HepG2 (cell line): ENCODE measurements around the gene DNAI4. TPM values are rescaled to one million over a fixed set of nuclear protein-coding genes. Genes with fewer than 3 reads are reported as not detected.

ENCODE experiments used
- ATAC-seq: fragments of 200-7000 bp; cut with Tn5 transposase; 3 replicates; pipeline ENCODE4 v1.9.1; 2020; ENCODE audit warnings: mild to moderate bottlenecking, moderate library complexity
- BruUV-seq: library from RNA; stranded (reverse); fragments of 400-500 nt; replicated peaks from 2 replicates; lab custom pipeline; 2021; lab: Mats Ljungman, UMichigan
- CTCF ChIA-PET: fragments of 300-600 bp; formaldehyde crosslinking; extraction: SDS; loops from one replicate; lab custom pipeline; 2021; ENCODE audit warnings: low total read pairs, inconsistent platforms, low intra/inter-chr PET ratio; lab: Yijun Ruan, JAX
- POLR2A ChIA-PET: fragments of 350-600 bp; sonication (Branson Sonifier 250); formaldehyde crosslinking; loops from one replicate; lab custom pipeline; 2020; ENCODE audit warnings: antibody characterized with exemption, inconsistent platforms; lab: Yijun Ruan, JAX
- DNase-seq: peaks from one replicate; pipeline ENCODE4 v3.0.0-alpha.2; 2015; ENCODE audit warnings: low spot score
- FAIRE-seq: peaks from 3 replicates; lab custom pipeline; 2011; peaks lifted over from hg19 to GRCh38; lab: Jason Lieb, UNC
- H2AFZ ChIP-seq: one replicate; pipeline ENCODE4 v1.6.1; 2011; ENCODE audit warnings: low read length, inconsistent platforms
- H3K27ac ChIP-seq: fragments of 300-600 bp; 3 replicates; pipeline ENCODE4 v1.8.0; 2011; ENCODE audit warnings: mixed run types, mild to moderate bottlenecking, mixed read lengths, low read length, inconsistent platforms; ENCODE audit not compliant: insufficient read depth; ENCODE audit errors: extremely low read length
- H3K27me3 ChIP-seq, 2 experiments: fragments of 200-600 bp in 1 of 2; 2 replicates in 1 of 2; 3 replicates in 1 of 2; pipeline versions ENCODE4 v1.6.0 to v1.8.0; 2011; ENCODE audit warnings: low read length in 2 of 2, mild to moderate bottlenecking in 2 of 2, moderate library complexity in 2 of 2, inconsistent platforms in 1 of 2; ENCODE audit not compliant: insufficient read depth in 2 of 2, control insufficient read depth in 1 of 2
- H3K36me3 ChIP-seq, 2 experiments: fragments of 200-600 bp in 1 of 2; replicated peaks in 1 of 2; 2 replicates in 1 of 2; 3 replicates in 1 of 2; pipeline versions ENCODE4 v1.5.1 to v1.8.0; 2011; ENCODE audit warnings: low read length in 2 of 2, inconsistent platforms in 1 of 2; ENCODE audit not compliant: insufficient read depth in 2 of 2, control insufficient read depth in 1 of 2
- H3K4me1 ChIP-seq: 2 replicates; pipeline ENCODE4 v1.5.1; 2012; ENCODE audit warnings: low read length, inconsistent platforms; ENCODE audit not compliant: insufficient read depth
- H3K4me2 ChIP-seq: 2 replicates; pipeline ENCODE4 v1.6.0; 2011; ENCODE audit warnings: low read depth, low read length, inconsistent platforms
- H3K4me3 ChIP-seq, 3 experiments: fragments of 200-600 bp in 1 of 3; sonication (generic), shearing (Covaris generic) in 1 of 3; replicated peaks in 1 of 3; 2 replicates each; pipeline ENCODE4 v1.5.1; 2011 to 2016; ENCODE audit warnings: low read length in 3 of 3, inconsistent platforms in 2 of 3, low read depth in 2 of 3, mild to moderate bottlenecking in 2 of 3, control low read depth in 1 of 3, mixed read lengths in 1 of 3; ENCODE audit not compliant: insufficient read depth in 1 of 3
- H3K79me2 ChIP-seq: one replicate; pipeline ENCODE4 v1.6.1; 2011; ENCODE audit warnings: low read length, inconsistent platforms; ENCODE audit not compliant: insufficient read depth
- H3K9ac ChIP-seq: 2 replicates; pipeline ENCODE4 v1.6.0; 2011; ENCODE audit warnings: mild to moderate bottlenecking, low read depth, low read length, inconsistent platforms; ENCODE audit not compliant: insufficient read depth
- H3K9me3 ChIP-seq: 2 replicates; pipeline ENCODE4 v1.5.1; 2012; ENCODE audit warnings: mild to moderate bottlenecking, low read length
- H4K20me1 ChIP-seq: 2 replicates; pipeline ENCODE4 v1.6.0; 2011; ENCODE audit warnings: inconsistent platforms, mild to moderate bottlenecking, low read length, moderate library complexity; ENCODE audit not compliant: insufficient read depth
- CREB1 ChIP-seq, 2 experiments: fragments of 450-650 bp in 1 of 2; IDR thresholded peaks; 2 replicates each; pipeline ENCODE4 v1.6.1; 2016 to 2017; ENCODE audit warnings: control low read depth in 1 of 2, mild to moderate bottlenecking in 1 of 2, missing compliant biosample characterization in 1 of 2, missing genetic modification characterization in 1 of 2
- DBP ChIP-seq: sonication (generic); formaldehyde crosslinking; IDR thresholded peaks from 2 replicates; pipeline ENCODE4 v1.4.0; 2020; ENCODE audit warnings: missing genetic modification reagents; ENCODE audit errors: not compliant biosample characterization
- HMG20A ChIP-seq: IDR thresholded peaks from 2 replicates; pipeline ENCODE4 v1.6.1; 2016; ENCODE audit warnings: borderline replicate concordance
- RARG ChIP-seq: sonication (generic); formaldehyde crosslinking; IDR thresholded peaks from 2 replicates; pipeline ENCODE4 v1.4.0; 2020; ENCODE audit warnings: low read depth, mild to moderate bottlenecking, missing genetic modification reagents
- WIZ ChIP-seq: sonication (generic); formaldehyde crosslinking; IDR thresholded peaks from 2 replicates; pipeline ENCODE4 v1.5.1; 2020; ENCODE audit warnings: mild to moderate bottlenecking, missing genetic modification reagents
- ZNF326 ChIP-seq: sonication (generic); formaldehyde crosslinking; IDR thresholded peaks from 2 replicates; pipeline ENCODE4 v1.4.0; 2020; ENCODE audit warnings: missing genetic modification reagents, borderline replicate concordance
- WGBS: methylation state at CpG from one replicate; pipeline ENCODE4 v1.1.6; 2017; ENCODE audit warnings: low lambda C conversion rate; 5-methylcytosine and 5-hydroxymethylcytosine counted together
- in situ Hi-C: cut with HindIII; loops from 2 replicates; pipeline ENCODE4 v1.10.0; 2017; ENCODE audit warnings: low pct_unique_long_range_greater_than_20kb; ENCODE audit not compliant: extremely low pct_ligation_motif_present
- intact Hi-C: fragments of 100-400 bp; cut with micrococcal nuclease; formaldehyde crosslinking; loops from one replicate; pipeline ENCODE4 v1.10.0; 2022; ENCODE audit not compliant: unreplicated experiment
- polyA plus RNA-seq, 8 experiments: library from polyadenylated mRNA; depleted of rRNA in 3 of 8; stranded (reverse) in 7 of 8; unstranded in 1 of 8; fragments of >200 nt; fragmentation: Illumina TruSeq in 4 of 8; extraction: Trizol in 4 of 8; gene quantifications; 2 replicates each; pipeline versions ENCODE4 v1.2.1 to v1.2.3, GENCODE V29; 2011 to 2016; ENCODE audit warnings: low read depth in 4 of 8, missing spikeins in 1 of 8, mixed read lengths in 1 of 8; ENCODE audit not compliant: insufficient read depth in 1 of 8
- total RNA-seq, 5 experiments: library from RNA; depleted of rRNA; stranded (reverse); fragments of >200 nt; fragmentation: Illumina TruSeq; extraction: Trizol; gene quantifications; 2 replicates each; pipeline ENCODE4 v1.2.3, GENCODE V29; 2016; ENCODE audit warnings: low read depth in 1 of 5
- TF ChIP-seq, protein P1 (sequence below): sonication (generic); formaldehyde crosslinking; IDR thresholded peaks from 2 replicates; pipeline ENCODE4 v1.5.0; 2020; ENCODE audit warnings: mild to moderate bottlenecking, missing genetic modification reagents

Gene DNAI4
- total and polyA plus RNA-seq, 2 of the 13 experiments (the other 11 are each of a cell fraction or from before 2014, with no cell fraction given) = 0.04 to 0.08 TPM

DNA sequence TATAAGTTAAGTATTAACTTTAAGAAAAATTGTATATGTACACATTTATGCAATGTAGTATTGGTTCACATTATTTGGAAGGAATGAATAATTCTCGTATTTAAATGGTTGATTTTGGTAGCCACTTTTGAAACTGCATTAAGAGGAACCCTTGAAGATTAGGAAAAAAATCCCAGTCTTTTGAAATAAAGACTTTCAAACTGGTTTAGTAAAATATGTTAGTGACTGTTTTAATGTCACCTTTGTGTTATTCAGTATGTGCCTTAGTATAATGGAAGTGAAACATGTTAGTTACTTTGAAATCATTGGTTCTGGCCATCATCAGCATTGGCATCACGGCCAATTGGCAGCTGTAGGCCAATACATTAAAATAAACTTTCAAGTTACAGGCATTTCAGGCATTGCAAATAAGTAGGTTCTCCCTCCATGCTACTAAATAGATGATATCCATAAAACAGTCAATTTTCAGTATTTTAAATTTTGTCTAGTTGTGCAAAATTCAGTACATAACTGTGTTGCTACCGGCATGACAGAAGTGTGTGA is 4.6 kb upstream of the DNAI4 start:
- H3K27me3 ChIP-seq = no peaks in the 10 kb centered on the region; a peak in 1 of 5 replicates
- TF ChIP-seq ZNF326 (CRISPR knock-in tag) (no peak), WIZ (no peak), CREB1 (IDR thresholded peaks at IDR 0.05) (no peak), CREB1 (CRISPR knock-in tag; IDR thresholded peaks at IDR 0.05) (peak; percentile 25; the same call in 1 of the 2 replicates), HMG20A (CRISPR knock-in tag) (no peak), RARG (CRISPR knock-in tag) (no peak), DBP (CRISPR knock-in tag) (no peak)
- TF ChIP-seq, protein P1, sequence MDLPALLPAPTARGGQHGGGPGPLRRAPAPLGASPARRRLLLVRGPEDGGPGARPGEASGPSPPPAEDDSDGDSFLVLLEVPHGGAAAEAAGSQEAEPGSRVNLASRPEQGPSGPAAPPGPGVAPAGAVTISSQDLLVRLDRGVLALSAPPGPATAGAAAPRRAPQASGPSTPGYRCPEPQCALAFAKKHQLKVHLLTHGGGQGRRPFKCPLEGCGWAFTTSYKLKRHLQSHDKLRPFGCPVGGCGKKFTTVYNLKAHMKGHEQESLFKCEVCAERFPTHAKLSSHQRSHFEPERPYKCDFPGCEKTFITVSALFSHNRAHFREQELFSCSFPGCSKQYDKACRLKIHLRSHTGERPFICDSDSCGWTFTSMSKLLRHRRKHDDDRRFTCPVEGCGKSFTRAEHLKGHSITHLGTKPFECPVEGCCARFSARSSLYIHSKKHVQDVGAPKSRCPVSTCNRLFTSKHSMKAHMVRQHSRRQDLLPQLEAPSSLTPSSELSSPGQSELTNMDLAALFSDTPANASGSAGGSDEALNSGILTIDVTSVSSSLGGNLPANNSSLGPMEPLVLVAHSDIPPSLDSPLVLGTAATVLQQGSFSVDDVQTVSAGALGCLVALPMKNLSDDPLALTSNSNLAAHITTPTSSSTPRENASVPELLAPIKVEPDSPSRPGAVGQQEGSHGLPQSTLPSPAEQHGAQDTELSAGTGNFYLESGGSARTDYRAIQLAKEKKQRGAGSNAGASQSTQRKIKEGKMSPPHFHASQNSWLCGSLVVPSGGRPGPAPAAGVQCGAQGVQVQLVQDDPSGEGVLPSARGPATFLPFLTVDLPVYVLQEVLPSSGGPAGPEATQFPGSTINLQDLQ (CRISPR knock-in tag) = no peak
- TF ChIP-seq, all 625 proteins: peak for 1
- ATAC-seq (no peak), FAIRE-seq (no peak), DNase-seq (no peak)
- Histone ChIP-seq H4K20me1 (0 out of 2 replicates have a peak, but pooled peaks cover 5% of the 10 kb centered on the region), H3K36me3 (no peaks in the 10 kb centered on the region), H3K4me2 (peak overlapping the region; percentile 78), H3K4me1 (peaks cover 46% of the 10 kb centered on the region), H2AFZ (no peak overlapping the region), H3K27ac (peak overlapping the region; percentile 94), H3K9me3 (no peaks in the 10 kb centered on the region), H3K9ac (peak overlapping the region; percentile 54; the same call in 1 of the 2 replicates), H3K79me2 (peaks cover 53% of the 10 kb centered on the region), H3K4me3 (peak overlapping the region in 1 of 3 experiments; percentile 55; a peak in 3 of 6 replicates)
- BruUV-seq = TSS peak; percentile 42
- in situ Hi-C loops (loop anchor here (5.0 to 25.0 kb wide), 2 partner anchors 123 to 483 kb away; partner anchors contain the start of gene SLC35D1), intact Hi-C loops (loop anchor here (5.0 kb wide), 1 partner anchor 162 kb away; no protein-coding TSS in a partner anchor)
- WGBS = 87% methylated on average over 3 of the region's 3 CpGs
- ChIA-PET POLR2A (interaction anchor here (3.1 kb wide), 1 partner anchor 15 kb away, joined by 14 read pairs; no protein-coding TSS in a partner anchor), CTCF (no interaction called here)
